Small intestine (tissue), 7 donors: ENCODE data around the gene LDB3. TPM values are rescaled to one million over a fixed set of nuclear protein-coding genes. Genes with fewer than 3 reads are reported as not detected.

Experiments
- DNase-seq, 2 donors: peaks; one replicate each; pipeline versions ENCODE4 v3.0.0 to v3.0.0-alpha.2; 2013
- FAIRE-seq: peaks from 2 replicates; lab custom pipeline; 2012; peaks lifted over from hg19 to GRCh38; lab: Jason Lieb, UNC
- H3K27ac ChIP-seq, 3 donors: one replicate each; pipeline ENCODE4 v1.5.1; 2013; ENCODE audit warnings: low read length in 2 of 3, mild to moderate bottlenecking in 2 of 3, control low read depth in 1 of 3, inconsistent platforms in 1 of 3, low read depth in 1 of 3, moderate library complexity in 1 of 3
- H3K27me3 ChIP-seq, 3 donors: one replicate each; pipeline ENCODE4 v1.6.1; 2013; ENCODE audit warnings: low read length in 3 of 3, inconsistent platforms in 1 of 3; ENCODE audit not compliant: control insufficient read depth in 3 of 3, insufficient read depth in 3 of 3
- H3K36me3 ChIP-seq, 3 donors: one replicate each; pipeline ENCODE4 v1.6.1; 2013; ENCODE audit warnings: low read length in 3 of 3, inconsistent platforms in 1 of 3, low read depth in 1 of 3, mild to moderate bottlenecking in 1 of 3, moderate library complexity in 1 of 3; ENCODE audit not compliant: control insufficient read depth in 3 of 3, insufficient read depth in 2 of 3
- H3K4me1 ChIP-seq, 3 donors: one replicate each; pipeline ENCODE4 v1.6.1; 2013; ENCODE audit warnings: low read length in 2 of 3, inconsistent platforms in 1 of 3, low read depth in 1 of 3, mild to moderate bottlenecking in 1 of 3, moderate library complexity in 1 of 3; ENCODE audit not compliant: control insufficient read depth in 3 of 3, insufficient read depth in 2 of 3
- H3K4me3 ChIP-seq, 3 donors: one replicate each; pipeline ENCODE4 v1.5.1; 2013; ENCODE audit warnings: low read length in 3 of 3, control low read depth in 1 of 3, inconsistent platforms in 1 of 3, low read depth in 1 of 3, mild to moderate bottlenecking in 1 of 3, moderate library complexity in 1 of 3
- H3K9me3 ChIP-seq, 2 donors: one replicate each; pipeline ENCODE4 v1.6.1; 2013; ENCODE audit warnings: low read depth in 1 of 2, low read length in 1 of 2; ENCODE audit not compliant: control insufficient read depth in 2 of 2, insufficient read depth in 1 of 2
- WGBS, 3 donors: extraction: QIAGEN DNeasy Blood & Tissue Kit; methylation state at CpG; one replicate each; pipeline ENCODE4 v1.1.7; 2013; 5-methylcytosine and 5-hydroxymethylcytosine counted together
- polyA plus RNA-seq, 4 donors: library from polyadenylated mRNA; stranded (reverse) in 3 of 4; unstranded in 1 of 4; fragments of 200-250 nt in 3 of 4; fragments of 120-200 nt in 1 of 4; gene quantifications; one replicate each; pipeline versions ENCODE4 v1.2.1 to v1.2.3, GENCODE V29; 2013
- donor health status: healthy with polysubstance abuse.
- donor health status: control.
- donor health status: control.
- donor health status: Bipolar disorder and iron deficiency.
- donor health status: healthy.

The LDB3 gene
- polyA plus RNA-seq, 4 donors: 0.45 to 2.2 (median 1.4) TPM

DNA sequence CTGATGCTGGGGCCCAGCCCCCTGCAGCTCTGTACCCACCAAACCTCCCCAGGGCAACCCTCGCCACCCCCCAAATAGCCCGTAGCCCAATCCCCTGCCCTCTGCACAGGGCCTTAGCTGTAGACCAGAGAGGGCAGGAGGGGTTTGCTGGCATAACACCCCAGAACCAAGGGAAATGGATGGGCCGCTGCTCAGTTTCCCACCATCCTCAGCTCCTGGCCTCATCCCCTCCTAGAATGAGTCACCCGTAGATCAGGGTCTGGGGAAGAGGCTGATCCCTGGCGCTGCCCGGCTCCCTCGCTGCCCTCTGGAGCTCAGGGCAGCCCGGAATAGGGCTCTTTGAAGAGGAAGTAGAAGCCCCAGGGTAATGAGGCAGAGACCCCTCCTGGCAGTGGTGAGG is 31.2 kb downstream of the LDB3 start:
- FAIRE-seq (no peak), DNase-seq (no peak)
- H3K27me3 ChIP-seq: no peaks in the 10 kb centered on the region
- 85 to 98% (median 88%) methylated on average over 8 of the region's 8 CpGs for WGBS, 3 donors
- H3K27ac ChIP-seq: no peak overlapping the region
- peaks cover 0 to 2% (median 0%) of the 10 kb centered on the region in 3 donors for H3K36me3 ChIP-seq
- H3K9me3 ChIP-seq: no peaks in the 10 kb centered on the region
- H3K4me1 ChIP-seq: peaks cover 0 to 9% (median 0%) of the 10 kb centered on the region in 3 donors
- no peak overlapping the region for H3K4me3 ChIP-seq

DNA sequence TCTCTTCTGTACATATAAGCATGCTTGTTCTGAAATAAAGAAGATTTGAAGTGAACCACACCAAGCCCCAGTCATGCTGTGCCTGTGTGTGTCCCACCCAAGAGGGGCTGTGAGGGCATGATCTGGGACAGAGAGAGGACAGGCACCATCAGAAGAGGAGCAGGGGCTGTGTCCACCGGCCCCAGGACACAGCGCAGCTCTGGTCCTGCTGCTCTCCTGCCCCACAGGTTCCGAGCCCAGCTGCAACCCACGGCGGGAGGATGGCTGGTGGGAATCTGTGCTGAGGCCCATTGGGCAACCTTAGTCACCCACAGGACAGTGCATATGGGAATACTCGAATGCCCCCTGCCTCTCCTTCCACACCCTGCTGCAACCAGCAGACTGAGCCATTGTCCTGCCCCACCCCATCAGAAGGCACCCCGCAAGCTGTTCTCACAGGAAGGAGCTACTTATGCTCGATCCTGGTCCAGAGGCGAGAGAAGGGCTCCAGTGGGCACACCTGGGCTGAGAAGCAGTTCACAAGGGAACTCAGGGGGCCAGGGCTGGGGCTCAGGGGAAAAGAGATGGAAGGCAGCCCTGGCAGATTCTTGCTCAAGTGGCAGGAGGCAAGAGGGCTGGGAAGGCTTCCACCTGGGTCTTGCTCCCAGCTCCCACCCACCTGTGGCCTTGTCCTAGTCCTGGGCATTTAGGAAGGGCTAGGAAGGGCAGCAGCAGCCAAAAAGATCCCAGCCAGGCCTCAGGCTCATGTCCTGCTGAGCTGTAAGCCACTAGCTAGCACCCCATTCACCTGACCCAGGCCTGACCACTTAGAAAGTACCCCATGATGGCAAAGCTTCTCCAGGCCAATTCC is 31.9 kb downstream of the LDB3 start:
- Histone ChIP-seq H3K9me3 (no peaks in the 10 kb centered on the region), H3K27ac (no peak overlapping the region), H3K36me3 (peaks cover 0 to 2% (median 0%) of the 10 kb centered on the region in 3 donors), H3K4me1 (peaks cover 0 to 9% (median 0%) of the 10 kb centered on the region in 3 donors), H3K4me3 (no peak overlapping the region), H3K27me3 (no peaks in the 10 kb centered on the region)
- FAIRE-seq (no peak), DNase-seq (no peak)
- 85 to 90% (median 88%) methylated on average over 9 of the region's 9 CpGs for WGBS, 3 donors

DNA sequence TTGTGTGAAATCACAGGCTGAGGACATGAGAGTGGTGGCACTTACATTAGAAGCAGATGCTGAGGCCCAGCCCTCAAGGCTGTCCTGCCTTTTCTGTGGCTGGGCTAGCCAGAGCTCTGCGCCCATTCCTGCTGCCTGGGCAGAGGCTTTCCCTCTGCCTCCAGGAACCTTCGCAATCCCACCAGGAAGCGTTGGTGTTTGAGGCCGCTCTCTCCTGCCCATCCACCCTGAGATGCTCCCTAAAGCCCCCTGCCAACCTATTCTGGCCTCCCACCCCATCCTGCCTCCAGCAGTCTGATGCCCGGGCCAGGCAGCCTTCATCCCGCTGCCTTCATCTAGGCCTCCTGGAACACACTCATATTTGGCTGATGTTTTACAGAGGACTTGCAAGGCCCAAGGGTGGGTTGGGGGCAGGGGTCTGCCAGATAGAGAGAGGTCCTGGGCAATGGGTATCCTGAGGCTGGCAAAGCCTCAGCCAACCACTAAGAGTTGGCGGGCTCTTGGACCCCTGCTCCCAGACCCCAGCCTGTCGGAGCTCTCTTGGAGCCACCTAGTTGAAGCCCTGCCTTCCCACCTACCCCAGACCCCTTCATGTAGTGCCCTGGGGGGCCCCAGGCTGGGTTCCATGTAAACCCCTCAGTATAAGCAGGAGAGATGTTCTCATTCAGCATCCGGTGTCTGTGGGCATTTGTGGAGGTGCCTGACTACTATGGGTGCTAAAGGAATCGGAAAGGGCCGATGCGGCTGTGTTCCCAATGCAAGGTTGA is 32.7 kb downstream of the LDB3 start:
- WGBS, 3 donors: 94 to 95% (median 94%) methylated on average over 11 to 12 of the region's 12 CpGs
- FAIRE-seq (no peak), DNase-seq (no peak)
- H3K36me3 ChIP-seq: peaks cover 0 to 2% (median 0%) of the 10 kb centered on the region in 3 donors
- H3K4me3 ChIP-seq: no peak overlapping the region
- H3K9me3 ChIP-seq: no peaks in the 10 kb centered on the region
- no peaks in the 10 kb centered on the region for H3K27me3 ChIP-seq
- no peak overlapping the region for H3K27ac ChIP-seq
- H3K4me1 ChIP-seq: peaks cover 0 to 9% (median 0%) of the 10 kb centered on the region in 3 donors

DNA sequence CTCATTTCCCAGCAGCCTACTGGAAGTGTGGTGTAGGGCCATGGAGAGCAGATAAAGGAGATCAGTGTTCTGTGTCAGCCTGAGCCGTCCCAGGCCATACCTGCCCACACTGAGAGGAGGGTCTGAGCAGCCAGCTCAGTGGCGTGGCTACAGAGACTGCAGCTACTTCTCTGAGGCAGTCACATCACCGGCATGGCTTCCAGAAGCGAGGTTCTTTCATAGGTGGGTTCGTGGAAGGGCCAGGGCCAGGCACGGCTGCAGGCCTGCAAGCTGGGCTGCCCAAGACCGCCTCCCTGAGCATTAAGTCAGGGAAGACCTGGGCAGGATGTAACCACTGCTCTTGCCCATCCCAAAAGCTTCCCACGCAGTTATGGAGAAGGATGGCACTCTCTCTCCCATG is 34.9 kb downstream of the LDB3 start:
- peaks cover 0 to 5% (median 0%) of the 10 kb centered on the region in 3 donors for H3K4me1 ChIP-seq
- no peak overlapping the region for H3K27ac ChIP-seq
- H3K36me3 ChIP-seq: peaks cover 0 to 2% (median 0%) of the 10 kb centered on the region in 3 donors
- FAIRE-seq (no peak), DNase-seq (no peak)
- 88 to 96% (median 94%) methylated on average over 8 of the region's 8 CpGs for WGBS, 3 donors
- no peaks in the 10 kb centered on the region for H3K27me3 ChIP-seq
- H3K9me3 ChIP-seq: no peaks in the 10 kb centered on the region
- no peak overlapping the region for H3K4me3 ChIP-seq

DNA sequence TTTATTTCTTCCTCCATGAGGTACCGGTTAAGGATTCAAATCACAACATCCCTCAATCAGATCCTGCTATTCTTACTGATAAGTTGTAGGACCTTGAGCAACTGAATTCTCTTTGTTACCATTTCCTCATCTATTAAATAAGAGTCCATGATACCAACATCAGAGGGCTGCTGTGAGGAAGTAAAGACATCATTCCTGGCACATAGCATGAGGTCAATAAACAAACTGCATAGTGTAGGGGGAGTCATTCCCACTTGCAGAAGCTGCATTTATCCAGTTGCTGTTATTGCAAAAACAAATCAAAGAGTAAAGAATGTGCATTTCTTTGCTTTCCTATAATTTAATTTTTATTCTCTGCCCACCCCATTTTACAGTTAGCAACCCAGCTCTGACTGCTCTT is 36.8 kb downstream of the LDB3 start:
- H3K4me1 ChIP-seq: no peaks in the 10 kb centered on the region
- FAIRE-seq (no peak), DNase-seq (no peak)
- 83 to 100% (median 84%) methylated on average over 1 of the region's 1 CpG for WGBS, 3 donors
- no peaks in the 10 kb centered on the region for H3K9me3 ChIP-seq
- H3K4me3 ChIP-seq: no peak overlapping the region
- no peaks in the 10 kb centered on the region for H3K27me3 ChIP-seq
- H3K27ac ChIP-seq: no peak overlapping the region
- H3K36me3 ChIP-seq: peaks cover 0 to 2% (median 0%) of the 10 kb centered on the region in 3 donors

- Histone ChIP-seq H3K36me3 (peaks cover 0 to under 1% (median 0%) of the 10 kb centered on the region in 3 donors), H3K4me3 (no peak overlapping the region), H3K27ac (no peak overlapping the region), H3K9me3 (no peaks in the 10 kb centered on the region), H3K4me1 (peaks cover 0 to 5% (median 0%) of the 10 kb centered on the region in 3 donors), H3K27me3 (no peaks in the 10 kb centered on the region)
- 92 to 93% (median 93%) methylated on average over 2 of the region's 2 CpGs for WGBS, 3 donors
- no peak for DNase-seq
- no peak for FAIRE-seq
Observed at GRCh38 chr10:86705905-86706304, 37.6 kb downstream of the LDB3 start.

GRCh38 chr10:86706401-86706841 is 38.1 kb downstream of the LDB3 start:
- H3K27me3 ChIP-seq: no peaks in the 10 kb centered on the region
- no peaks in the 10 kb centered on the region for H3K9me3 ChIP-seq
- peaks cover 0 to 6% (median 0%) of the 10 kb centered on the region in 3 donors for H3K4me1 ChIP-seq
- DNase-seq (no peak), FAIRE-seq (no peak)
- H3K4me3 ChIP-seq: no peak overlapping the region
- H3K36me3 ChIP-seq: no peaks in the 10 kb centered on the region
- H3K27ac ChIP-seq: no peak overlapping the region
- WGBS, 3 donors: 89 to 92% (median 91%) methylated on average over 8 to 12 of the region's 12 CpGs

GRCh38 chr10:86706977-86707376 is 38.7 kb downstream of the LDB3 start:
- peaks cover 0 to 6% (median 0%) of the 10 kb centered on the region in 3 donors for H3K4me1 ChIP-seq
- no peak overlapping the region for H3K4me3 ChIP-seq
- DNase-seq (no peak), FAIRE-seq (no peak)
- 85 to 91% (median 88%) methylated on average over 1 of the region's 1 CpG for WGBS, 3 donors
- no peaks in the 10 kb centered on the region for H3K27me3 ChIP-seq
- no peaks in the 10 kb centered on the region for H3K36me3 ChIP-seq
- H3K27ac ChIP-seq: no peak overlapping the region
- no peaks in the 10 kb centered on the region for H3K9me3 ChIP-seq
